ENCODE data around the gene TVP23A. TPM values are rescaled to one million over a fixed set of nuclear protein-coding genes. Genes with fewer than 3 reads are reported as not detected.
"Not testable (repeated sequence)": the region's sequence is repeated elsewhere in the genome, so short reads cannot be mapped to it uniquely, and the experiment has no call there.

The TVP23A gene
- total RNA-seq, 1 donor from 2014 or later, result 0.24 TPM

GRCh38 chr16:10808218-10808617 lies 10.4 kb downstream of the TVP23A start:
- no peaks in the 10 kb centered on the region for H3K27me3 ChIP-seq (ENCODE audit: low read depth)
- peaks cover 11% of the 10 kb centered on the region for H3K4me1 ChIP-seq
- ATAC-seq, result no peak
- no peak overlapping the region for H3K4me3 ChIP-seq
- intact Hi-C loops (cut with DNase I), result no loop called here
- no peaks in the 10 kb centered on the region for H3K36me3 ChIP-seq
- H3K27ac ChIP-seq, result no peak overlapping the region
- no peak for DNase-seq
- no peaks in the 10 kb centered on the region for H3K9me3 ChIP-seq
- TF ChIP-seq, protein P1, sequence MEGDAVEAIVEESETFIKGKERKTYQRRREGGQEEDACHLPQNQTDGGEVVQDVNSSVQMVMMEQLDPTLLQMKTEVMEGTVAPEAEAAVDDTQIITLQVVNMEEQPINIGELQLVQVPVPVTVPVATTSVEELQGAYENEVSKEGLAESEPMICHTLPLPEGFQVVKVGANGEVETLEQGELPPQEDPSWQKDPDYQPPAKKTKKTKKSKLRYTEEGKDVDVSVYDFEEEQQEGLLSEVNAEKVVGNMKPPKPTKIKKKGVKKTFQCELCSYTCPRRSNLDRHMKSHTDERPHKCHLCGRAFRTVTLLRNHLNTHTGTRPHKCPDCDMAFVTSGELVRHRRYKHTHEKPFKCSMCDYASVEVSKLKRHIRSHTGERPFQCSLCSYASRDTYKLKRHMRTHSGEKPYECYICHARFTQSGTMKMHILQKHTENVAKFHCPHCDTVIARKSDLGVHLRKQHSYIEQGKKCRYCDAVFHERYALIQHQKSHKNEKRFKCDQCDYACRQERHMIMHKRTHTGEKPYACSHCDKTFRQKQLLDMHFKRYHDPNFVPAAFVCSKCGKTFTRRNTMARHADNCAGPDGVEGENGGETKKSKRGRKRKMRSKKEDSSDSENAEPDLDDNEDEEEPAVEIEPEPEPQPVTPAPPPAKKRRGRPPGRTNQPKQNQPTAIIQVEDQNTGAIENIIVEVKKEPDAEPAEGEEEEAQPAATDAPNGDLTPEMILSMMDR (IDR thresholded peaks at IDR 0.05), result no peak

DNA sequence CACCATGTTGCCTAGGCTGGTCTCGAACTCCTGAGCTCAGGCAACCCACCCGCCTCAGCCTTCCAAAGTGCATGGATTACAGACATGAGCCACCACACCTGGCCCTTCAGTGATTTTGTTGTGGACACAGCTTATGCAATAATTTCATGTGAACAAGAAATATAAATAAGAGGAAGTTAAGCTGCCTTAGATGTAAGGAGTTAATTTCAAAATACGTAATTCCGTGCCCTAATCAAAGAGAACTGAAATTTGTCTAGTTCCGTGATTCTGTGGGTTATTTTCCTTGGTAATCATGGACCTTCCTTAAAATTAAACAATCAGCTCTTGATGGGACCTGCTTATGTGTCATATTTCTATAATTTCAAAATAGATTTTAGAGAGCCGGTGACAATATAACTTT lies 11.9 kb downstream of the TVP23A start:
- no peaks in the 10 kb centered on the region for H3K27me3 ChIP-seq (ENCODE audit: low read depth)
- no peaks in the 10 kb centered on the region for H3K4me1 ChIP-seq
- TF ChIP-seq, protein P1 (IDR thresholded peaks at IDR 0.05), result no peak
- DNase-seq, result no peak
- peak; percentile 47 to 52 for ATAC-seq
- H3K4me3 ChIP-seq, result no peak overlapping the region
- no peak overlapping the region for H3K27ac ChIP-seq
- no peaks in the 10 kb centered on the region for H3K9me3 ChIP-seq
- no peaks in the 10 kb centered on the region for H3K36me3 ChIP-seq
- intact Hi-C loops (cut with DNase I), result no loop called here

DNA sequence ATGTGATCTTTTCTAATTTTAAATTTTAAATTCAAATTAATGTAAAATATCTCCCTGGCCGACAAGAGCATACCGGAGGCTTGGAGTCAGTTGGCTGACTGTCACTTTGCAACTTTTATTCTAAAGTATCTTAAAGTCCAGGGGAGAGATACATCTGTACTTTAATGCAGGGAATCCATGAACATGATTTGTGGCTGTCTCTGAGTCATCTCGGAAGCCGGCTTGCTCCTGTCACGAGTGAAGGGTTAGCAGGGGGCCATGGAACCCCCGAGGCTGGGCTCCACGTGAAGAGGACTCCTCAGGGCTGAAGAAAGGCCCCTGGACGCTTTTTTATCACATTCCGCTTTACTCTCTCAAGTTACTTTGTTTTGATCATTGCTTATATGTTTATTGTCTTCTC lies 13.3 kb downstream of the TVP23A start:
- ATAC-seq, result no peak
- Histone ChIP-seq H3K27ac (no peak overlapping the region), H3K9me3 (no peaks in the 10 kb centered on the region), H3K4me1 (no peaks in the 10 kb centered on the region), H3K4me3 (no peak overlapping the region), H3K27me3 (ENCODE audit: low read depth) (no peaks in the 10 kb centered on the region), H3K36me3 (no peaks in the 10 kb centered on the region)
- TF ChIP-seq, protein P1 (IDR thresholded peaks at IDR 0.05), result no peak
- intact Hi-C loops (cut with DNase I), result no loop called here
- DNase-seq, result no peak

DNA sequence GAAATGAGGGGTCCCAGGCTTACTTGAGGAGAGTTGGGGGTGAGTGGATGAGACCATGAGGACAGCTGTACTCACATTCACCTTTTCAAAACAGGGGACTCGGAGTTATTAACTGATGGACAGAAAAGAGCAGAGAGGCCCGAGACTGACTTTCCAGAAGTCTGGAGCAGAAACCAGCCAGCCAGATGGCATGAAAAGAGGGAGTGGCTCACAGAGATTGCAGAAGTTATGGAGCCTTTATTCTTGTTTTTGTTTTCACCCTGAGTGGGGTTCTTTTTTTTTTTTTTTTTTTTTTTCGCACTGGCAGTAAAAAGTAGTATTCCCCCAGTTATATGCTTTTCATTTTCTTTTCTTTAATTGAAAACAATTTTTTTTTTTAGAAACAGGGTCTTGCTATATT lies 18.9 kb downstream of the TVP23A start:
- H3K4me1 ChIP-seq, result no peaks in the 10 kb centered on the region
- intact Hi-C loops (cut with DNase I), result no loop called here

GRCh38 chr16:10791048-10791447 lies 27.5 kb downstream of the TVP23A start:
- no peaks in the 10 kb centered on the region for H3K27me3 ChIP-seq (ENCODE audit: low read depth)
- TF ChIP-seq, protein P1 (IDR thresholded peaks at IDR 0.05), result no peak
- no peaks in the 10 kb centered on the region for H3K36me3 ChIP-seq
- H3K9me3 ChIP-seq, result no peaks in the 10 kb centered on the region
- intact Hi-C loops (cut with DNase I), result no loop called here
- H3K4me1 ChIP-seq, result peaks cover 4% of the 10 kb centered on the region
- DNase-seq, result no peak
- H3K4me3 ChIP-seq, result no peak overlapping the region
- no peak for ATAC-seq
- no peak overlapping the region for H3K27ac ChIP-seq

More for the DNA sequence above, 18.9 kb downstream of the TVP23A start:
- H3K27me3 ChIP-seq (ENCODE audit: low read depth), result no peaks in the 10 kb centered on the region
- no peaks in the 10 kb centered on the region for H3K9me3 ChIP-seq
- H3K27ac ChIP-seq, result no peak overlapping the region
- TF ChIP-seq, protein P1 (IDR thresholded peaks at IDR 0.05), result no peak
- DNase-seq, result no peak
- no peak overlapping the region for H3K4me3 ChIP-seq
- no peaks in the 10 kb centered on the region for H3K36me3 ChIP-seq
- ATAC-seq, result no peak

DNA sequence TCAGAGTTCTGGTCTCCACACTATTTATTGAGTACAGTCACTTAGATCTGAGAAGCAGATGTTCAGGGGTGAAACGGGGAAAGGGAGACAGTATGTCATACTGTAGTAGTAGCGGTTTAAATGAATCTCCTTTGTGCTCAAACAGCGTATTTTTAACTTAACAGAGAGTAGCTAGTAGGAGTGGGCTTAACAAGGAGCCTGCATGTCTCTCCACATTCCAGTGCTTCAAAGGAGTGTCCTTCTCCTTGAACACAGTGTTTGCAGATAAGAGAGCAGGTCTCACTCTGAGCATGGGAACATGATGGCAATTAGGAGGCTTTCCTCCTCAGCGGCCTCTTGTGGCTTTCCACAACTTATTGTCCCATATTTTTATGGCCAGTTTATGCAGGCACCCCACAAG lies 30.0 kb downstream of the TVP23A start:
- H3K4me1 ChIP-seq; H3K9me3 ChIP-seq; H3K36me3 ChIP-seq; H3K27me3 ChIP-seq (ENCODE audit: low read depth); H3K27ac ChIP-seq; H3K4me3 ChIP-seq; DNase-seq; intact Hi-C loops (cut with DNase I): not testable (repeated sequence)
- peak in 1 of 2 donors; percentile 40 for ATAC-seq

All from lower lobe of right lung (tissue), 2 donors.